Activated CD8-positive, alpha-beta T cell treated with anti-CD3 and anti-CD28 coated beads, Interleukin-2, amount 10 ng/mL, durations not matched to agents 7 days and 5 days (primary cell): Measurements from ENCODE around the gene PTPN1. TPM values are rescaled to one million over a fixed set of nuclear protein-coding genes. Genes with fewer than 3 reads are reported as not detected.
A peak's percentile ranks its signal among the peaks of the same experiment; 100 is the strongest.

Experiments used
- ATAC-seq: fragments of 150-1000 bp; cut with Tn5 transposase; one replicate; pipeline ENCODE4 v1.10.0; 2021; ENCODE audit warnings: moderate library complexity
- CTCF ChIA-PET: fragments of 350-600 bp; sonication (Branson Sonifier 250); formaldehyde crosslinking; loops from one replicate; lab custom pipeline; 2021; ENCODE audit warnings: antibody characterized with exemption; lab: Charles Lee
- POLR2A ChIA-PET: fragments of 350-600 bp; sonication (Branson Sonifier 250); formaldehyde crosslinking; loops from one replicate; lab custom pipeline; 2021; ENCODE audit warnings: antibody characterized with exemption; lab: Charles Lee
- DNase-seq: peaks from one replicate; pipeline ENCODE4 v3.0.0-alpha.2; 2020
- H3K27ac Mint-ChIP-seq: one replicate; pipeline ENCODE4 v1.8.0; 2021; ENCODE audit warnings: mild to moderate bottlenecking, mixed read lengths
- H3K27me3 Mint-ChIP-seq: one replicate; pipeline ENCODE4 v1.8.0; 2021; ENCODE audit warnings: low read depth, mixed read lengths
- H3K36me3 Mint-ChIP-seq: one replicate; pipeline ENCODE4 v1.8.0; 2021; ENCODE audit warnings: low read depth, mixed read lengths
- H3K4me1 Mint-ChIP-seq: one replicate; pipeline ENCODE4 v1.8.0; 2021; ENCODE audit warnings: low read depth, mixed read lengths
- H3K4me3 Mint-ChIP-seq: one replicate; pipeline ENCODE4 v1.8.0; 2021; ENCODE audit warnings: mild to moderate bottlenecking, mixed read lengths
- H3K9me3 Mint-ChIP-seq: one replicate; pipeline ENCODE4 v1.8.0; 2022; ENCODE audit warnings: mixed read lengths; ENCODE audit not compliant: insufficient read depth
- total RNA-seq, 2 experiments: library from RNA; stranded (reverse); gene quantifications; one replicate each; pipeline ENCODE4 v1.2.3, GENCODE V29; 2021

The PTPN1 gene
- total RNA-seq, 2 experiments from 2014 or later, result 59.7 to 62.5 TPM

DNA sequence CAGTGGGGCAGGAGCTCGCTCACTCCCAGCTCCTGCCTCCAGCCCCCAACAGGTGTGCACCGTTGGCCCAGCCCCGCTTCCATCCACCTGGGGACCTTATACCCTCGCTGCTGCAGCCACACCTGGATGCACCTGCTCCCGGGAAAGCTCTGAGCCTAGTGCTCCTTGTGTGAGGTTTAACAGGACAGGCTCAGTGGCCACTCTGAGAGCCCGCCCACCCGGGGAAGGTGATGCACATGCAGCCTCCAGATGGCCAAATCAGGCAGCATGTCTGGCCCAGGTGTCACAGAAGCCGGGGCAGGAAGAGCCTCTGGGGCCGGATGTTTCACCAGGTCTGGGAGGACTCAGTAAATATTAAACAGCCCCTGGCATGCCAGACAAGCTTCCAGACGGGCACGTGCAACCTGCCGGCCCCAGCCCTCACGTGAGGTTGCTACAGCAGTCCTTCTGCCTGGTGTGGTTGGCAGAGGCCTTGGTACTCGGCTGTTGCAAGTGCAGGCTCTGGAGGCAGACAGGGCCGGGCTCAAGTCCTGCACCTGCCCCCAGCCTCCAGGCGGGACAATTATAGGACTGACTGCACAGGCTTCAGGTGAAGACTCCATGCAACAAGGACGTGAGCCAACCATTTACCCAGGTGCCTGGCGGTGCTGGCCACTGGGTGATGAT is 114.3 kb downstream of the PTPN1 start:
- Mint-ChIP-seq H3K27me3 (no peaks in the 10 kb centered on the region), H3K9me3 (no peaks in the 10 kb centered on the region), H3K4me1 (no peaks in the 10 kb centered on the region), H3K27ac (no peak overlapping the region), H3K36me3 (no peaks in the 10 kb centered on the region), H3K4me3 (no peak overlapping the region)
- CTCF ChIA-PET, result interaction anchor here (0.6 to 2.3 kb wide), 2 partner anchors 11 kb away, joined by 3 to 11 read pairs; no protein-coding TSS in a partner anchor
- ATAC-seq, result no peak
- no peak for DNase-seq
- POLR2A ChIA-PET, result no interaction called here

GRCh38 chr20:50625986-50626677 is 115.9 kb downstream of the PTPN1 start:
- Mint-ChIP-seq H3K27me3 (no peaks in the 10 kb centered on the region), H3K36me3 (no peaks in the 10 kb centered on the region), H3K4me3 (no peak overlapping the region), H3K9me3 (no peaks in the 10 kb centered on the region), H3K27ac (no peak overlapping the region), H3K4me1 (no peaks in the 10 kb centered on the region)
- DNase-seq (peak; percentile 35), ATAC-seq (no peak)
- POLR2A ChIA-PET, result no interaction called here
- CTCF ChIA-PET, result interaction anchor here (0.6 to 2.3 kb wide), 5 partner anchors 9 to 557 kb away, joined by 3 to 23 read pairs (median 4); no protein-coding TSS in a partner anchor

- no peak overlapping the region for H3K4me3 Mint-ChIP-seq
- POLR2A ChIA-PET, result no interaction called here
- no peaks in the 10 kb centered on the region for H3K4me1 Mint-ChIP-seq
- H3K9me3 Mint-ChIP-seq, result no peaks in the 10 kb centered on the region
- H3K27me3 Mint-ChIP-seq, result no peaks in the 10 kb centered on the region
- no peak for DNase-seq
- no peak overlapping the region for H3K27ac Mint-ChIP-seq
- no peaks in the 10 kb centered on the region for H3K36me3 Mint-ChIP-seq
- CTCF ChIA-PET, result no interaction called here
- no peak for ATAC-seq
Observed at GRCh38 chr20:50627747-50628146, 117.6 kb downstream of the PTPN1 start.

DNA sequence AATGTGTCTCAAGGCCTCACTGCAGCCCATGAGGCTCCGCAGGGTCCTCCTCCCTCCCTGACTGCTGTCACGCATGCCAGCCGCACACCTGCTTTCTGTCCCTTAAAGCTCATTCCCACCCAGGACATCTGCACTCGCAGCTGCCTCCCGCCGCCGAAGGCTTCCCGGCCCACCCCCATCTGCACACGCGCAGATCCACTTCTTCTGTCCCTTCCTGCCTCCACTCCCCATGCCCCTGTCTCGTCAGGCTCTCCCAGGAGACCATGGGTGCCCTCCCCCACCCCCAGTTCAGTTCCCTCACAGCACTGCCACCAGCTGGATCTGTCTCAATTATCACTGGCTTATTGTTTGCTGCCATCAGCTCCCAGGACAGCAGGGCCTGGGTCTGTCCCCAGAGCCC is 118.1 kb downstream of the PTPN1 start:
- POLR2A ChIA-PET, result no interaction called here
- Mint-ChIP-seq H3K27me3 (no peaks in the 10 kb centered on the region), H3K4me1 (no peaks in the 10 kb centered on the region), H3K9me3 (no peaks in the 10 kb centered on the region), H3K27ac (no peak overlapping the region), H3K36me3 (no peaks in the 10 kb centered on the region), H3K4me3 (no peak overlapping the region)
- CTCF ChIA-PET, result no interaction called here
- ATAC-seq (no peak), DNase-seq (no peak)

GRCh38 chr20:50628853-50629669 is 118.9 kb downstream of the PTPN1 start:
- Mint-ChIP-seq H3K4me1 (no peaks in the 10 kb centered on the region), H3K36me3 (no peaks in the 10 kb centered on the region), H3K27me3 (no peaks in the 10 kb centered on the region), H3K9me3 (no peaks in the 10 kb centered on the region), H3K4me3 (no peak overlapping the region), H3K27ac (no peak overlapping the region)
- ATAC-seq, result no peak
- CTCF ChIA-PET, result no interaction called here
- DNase-seq, result no peak
- POLR2A ChIA-PET, result no interaction called here

GRCh38 chr20:50629670-50630045 is 119.5 kb downstream of the PTPN1 start:
- Mint-ChIP-seq H3K9me3 (no peaks in the 10 kb centered on the region), H3K4me1 (no peaks in the 10 kb centered on the region), H3K27ac (no peak overlapping the region), H3K27me3 (no peaks in the 10 kb centered on the region), H3K36me3 (no peaks in the 10 kb centered on the region), H3K4me3 (no peak overlapping the region)
- POLR2A ChIA-PET, result no interaction called here
- DNase-seq, result no peak
- no peak for ATAC-seq
- CTCF ChIA-PET, result no interaction called here

DNA sequence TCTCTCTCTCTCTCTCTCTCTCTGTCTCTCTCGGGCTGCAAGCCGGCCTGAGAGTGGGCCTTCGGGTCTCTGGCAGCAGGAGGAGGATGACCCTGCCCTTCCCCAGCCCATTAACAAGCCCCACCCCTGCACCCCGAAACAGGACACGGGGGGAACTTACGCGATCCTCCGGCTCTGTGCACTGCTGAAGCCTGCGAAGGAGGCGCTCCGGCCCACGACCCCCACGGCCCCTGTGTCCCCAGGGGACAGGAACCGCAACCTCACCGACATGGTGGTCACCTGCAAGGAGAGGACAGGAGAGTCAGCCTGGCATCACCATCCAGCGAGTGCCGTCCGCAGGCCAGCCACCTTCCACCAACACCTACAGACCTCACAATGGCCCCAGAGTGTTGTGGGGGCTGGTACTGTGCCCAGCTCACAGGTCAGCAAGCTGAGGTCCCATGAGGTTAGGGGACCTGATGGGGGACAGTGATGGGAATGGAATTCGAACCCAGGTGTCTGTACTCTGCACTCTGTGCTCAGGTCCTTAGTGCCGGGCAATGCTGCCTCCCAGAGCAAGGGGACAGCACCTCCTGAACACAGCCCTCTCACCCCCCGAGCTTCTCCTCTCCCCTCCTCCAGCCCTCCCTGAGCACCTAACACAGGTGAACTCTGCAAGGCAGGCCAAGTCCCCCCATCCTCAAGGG is 120.5 kb downstream of the PTPN1 start:
- Mint-ChIP-seq H3K27me3 (no peaks in the 10 kb centered on the region), H3K9me3 (no peaks in the 10 kb centered on the region)

DNA sequence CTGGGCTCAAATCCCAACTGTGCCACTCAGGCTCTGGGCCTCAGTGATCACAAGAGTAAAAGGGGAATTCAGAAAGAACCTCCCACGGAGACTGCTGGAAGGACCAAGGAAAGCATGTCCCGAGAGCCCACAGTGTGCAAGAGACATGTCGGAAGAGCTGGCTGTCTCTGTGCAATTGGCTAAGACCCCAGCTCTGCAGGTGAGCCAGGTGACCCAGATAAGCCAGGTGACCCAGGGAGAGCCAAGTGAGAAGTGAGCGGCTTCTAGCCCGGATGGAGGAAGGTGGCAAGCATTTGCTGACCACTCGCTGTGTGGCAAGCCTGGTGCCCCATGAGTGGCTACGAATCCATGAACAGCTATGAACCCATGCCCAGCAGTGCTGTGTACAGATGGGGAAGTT is 122.1 kb downstream of the PTPN1 start:
- ATAC-seq (no peak), DNase-seq (no peak)
- Mint-ChIP-seq H3K36me3 (no peaks in the 10 kb centered on the region), H3K27me3 (no peaks in the 10 kb centered on the region), H3K4me3 (no peak overlapping the region), H3K9me3 (no peaks in the 10 kb centered on the region), H3K4me1 (no peaks in the 10 kb centered on the region), H3K27ac (no peak overlapping the region)
- POLR2A ChIA-PET, result no interaction called here
- CTCF ChIA-PET, result no interaction called here

More for the DNA sequence above, 120.5 kb downstream of the PTPN1 start:
- no peak overlapping the region for H3K4me3 Mint-ChIP-seq
- no peaks in the 10 kb centered on the region for H3K4me1 Mint-ChIP-seq
- H3K36me3 Mint-ChIP-seq, result no peaks in the 10 kb centered on the region
- H3K27ac Mint-ChIP-seq, result peak overlapping the region; percentile 39
- POLR2A ChIA-PET, result no interaction called here
- no peak for ATAC-seq
- DNase-seq, result no peak
- CTCF ChIA-PET, result no interaction called here

GRCh38 chr20:50632701-50633100 is 122.5 kb downstream of the PTPN1 start:
- Mint-ChIP-seq H3K4me1 (no peaks in the 10 kb centered on the region), H3K27ac (no peak overlapping the region), H3K27me3 (no peaks in the 10 kb centered on the region), H3K4me3 (no peak overlapping the region), H3K36me3 (no peaks in the 10 kb centered on the region), H3K9me3 (no peaks in the 10 kb centered on the region)
- DNase-seq, result no peak
- POLR2A ChIA-PET, result no interaction called here
- CTCF ChIA-PET, result no interaction called here
- no peak for ATAC-seq

DNA sequence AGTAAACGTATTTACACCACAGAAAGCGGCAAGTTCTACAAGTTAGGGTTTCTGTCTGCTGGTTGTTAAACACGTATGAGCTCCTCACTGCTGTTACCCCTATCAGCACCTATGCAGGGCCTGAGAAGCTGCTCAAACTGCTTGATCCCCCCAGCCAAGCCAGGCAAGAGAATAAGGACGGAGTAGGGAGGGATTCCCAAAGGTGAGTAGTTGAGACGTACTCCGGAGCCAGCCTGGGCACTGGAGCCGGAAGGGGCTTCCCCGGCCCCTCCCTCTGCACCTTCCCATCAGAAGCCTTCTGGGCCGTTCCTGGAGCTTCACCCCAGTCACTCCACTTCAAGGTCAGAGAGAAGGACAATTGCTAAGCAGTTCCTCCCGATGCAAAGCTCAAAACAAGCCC is 123.2 kb downstream of the PTPN1 start:
- no peak for ATAC-seq
- H3K4me3 Mint-ChIP-seq, result no peak overlapping the region
- ChIA-PET POLR2A (no interaction called here), CTCF (interaction anchor here (1.2 kb wide), 1 partner anchor 122 kb away, joined by 4 read pairs; no protein-coding TSS in a partner anchor)
- H3K27ac Mint-ChIP-seq, result no peak overlapping the region
- no peaks in the 10 kb centered on the region for H3K36me3 Mint-ChIP-seq
- no peaks in the 10 kb centered on the region for H3K9me3 Mint-ChIP-seq
- H3K4me1 Mint-ChIP-seq, result no peaks in the 10 kb centered on the region
- DNase-seq, result no peak
- H3K27me3 Mint-ChIP-seq, result no peaks in the 10 kb centered on the region

GRCh38 chr20:50634191-50634590 is 124.0 kb downstream of the PTPN1 start:
- ATAC-seq, result no peak
- Mint-ChIP-seq H3K4me1 (no peaks in the 10 kb centered on the region), H3K36me3 (no peaks in the 10 kb centered on the region), H3K27ac (no peak overlapping the region), H3K9me3 (no peaks in the 10 kb centered on the region), H3K4me3 (no peak overlapping the region), H3K27me3 (no peaks in the 10 kb centered on the region)
- POLR2A ChIA-PET, result no interaction called here
- no peak for DNase-seq
- CTCF ChIA-PET, result interaction anchor here (0.9 to 2.2 kb wide), 4 partner anchors 8 to 121 kb away, joined by 3 to 11 read pairs (median 4); no protein-coding TSS in a partner anchor
